Thoracic aorta (tissue), 2 donors: ENCODE results near the gene CDK10. TPM values are rescaled to one million over a fixed set of nuclear protein-coding genes. Genes with fewer than 3 reads are reported as not detected.
A peak's percentile ranks its signal among the peaks of the same experiment; 100 is the strongest.

Experiments
- ATAC-seq: fragments of 150-250 bp; one replicate; pipeline ENCODE4 v1.8.0; 2017; ENCODE audit warnings: low read depth; ENCODE audit not compliant: insufficient number of reproducible peaks, low FRiP score
- DNase-seq: peaks from one replicate; pipeline ENCODE4 v3.0.0-alpha.2; 2020; ENCODE audit warnings: low spot score
- H3K27ac ChIP-seq, 2 donors: fragments of 200-600 bp; sonication (generic); 1 replicate in 1 of 2; 2 replicates in 1 of 2; pipeline ENCODE4 v1.5.1; 2016; ENCODE audit warnings: mild to moderate bottlenecking in 2 of 2, moderate library complexity in 2 of 2
- H3K27me3 ChIP-seq: fragments of 200-600 bp; sonication (generic); replicated peaks from 2 replicates; pipeline ENCODE4 v1.6.0; 2016; ENCODE audit warnings: mild to moderate bottlenecking; ENCODE audit not compliant: insufficient read depth
- H3K36me3 ChIP-seq: fragments of 200-600 bp; sonication (generic); one replicate; pipeline ENCODE4 v1.5.1; 2016
- H3K4me1 ChIP-seq, 2 donors: fragments of 200-600 bp; sonication (generic); 1 replicate in 1 of 2; 2 replicates in 1 of 2; pipeline versions ENCODE4 v1.5.1 to v1.6.0; 2016; ENCODE audit warnings: low read depth in 2 of 2, mild to moderate bottlenecking in 1 of 2; ENCODE audit not compliant: control insufficient read depth in 1 of 2
- H3K4me3 ChIP-seq: fragments of 200-600 bp; sonication (generic); 2 replicates; pipeline ENCODE4 v1.5.1; 2016; ENCODE audit warnings: mild to moderate bottlenecking
- H3K9me3 ChIP-seq: fragments of 200-600 bp; sonication (generic); 2 replicates; pipeline ENCODE4 v1.5.1; 2016
- CTCF ChIP-seq: fragments of 200-600 bp; sonication (generic); IDR thresholded peaks from one replicate; pipeline ENCODE4 v1.5.1; 2019; ENCODE audit warnings: antibody characterized with exemption
- total RNA-seq, 2 donors: library from RNA; depleted of rRNA; stranded (reverse); fragments of >200 nt; gene quantifications; one replicate each; pipeline versions ENCODE4 v1.1.0 to v1.2.3, GENCODE V29; 2016

The CDK10 gene
- total RNA-seq, 2 donors from 2014 or later: 20.3 to 35.2 TPM

- TF ChIP-seq CTCF: no peak
- Histone ChIP-seq H3K4me3 (peak overlapping the region; percentile 86), H3K4me1 (peaks cover 9 to 20% of the 10 kb centered on the region in 2 donors), H3K9me3 (no peaks in the 10 kb centered on the region), H3K27me3 (no peaks in the 10 kb centered on the region), H3K36me3 (no peaks in the 10 kb centered on the region), H3K27ac (peak overlapping the region; percentile 69 to 74)
- no peak for ATAC-seq
- DNase-seq: no peak
Observed at GRCh38 chr16:89700649-89701424, 14.3 kb downstream of the CDK10 start.

- ATAC-seq: peak; percentile 29
- no peak for TF ChIP-seq CTCF
Observed at GRCh38 chr16:89701425-89702406, 15.2 kb downstream of the CDK10 start, which contains the start of gene SPATA2L. Gene SPATA2L (minus strand): TSS chr16:89701705. CDS start chr16:89701232, 473 bp downstream.

GRCh38 chr16:89704281-89704680 lies 17.8 kb downstream of the CDK10 start:
- DNase-seq (no peak), ATAC-seq (no peak)
- no peaks in the 10 kb centered on the region for H3K27me3 ChIP-seq
- H3K4me1 ChIP-seq: peaks cover 9 to 20% of the 10 kb centered on the region in 2 donors
- no peaks in the 10 kb centered on the region for H3K36me3 ChIP-seq
- no peak for TF ChIP-seq CTCF
- no peaks in the 10 kb centered on the region for H3K9me3 ChIP-seq
- no peak overlapping the region for H3K27ac ChIP-seq
- no peak overlapping the region for H3K4me3 ChIP-seq

More at GRCh38 chr16:89701425-89702406, 15.2 kb downstream of the CDK10 start, which contains the start of gene SPATA2L:
- Histone ChIP-seq H3K27me3 (no peaks in the 10 kb centered on the region), H3K9me3 (no peaks in the 10 kb centered on the region), H3K36me3 (no peaks in the 10 kb centered on the region), H3K27ac (peak within 1 kb of the TSS; percentile 69 to 74), H3K4me3 (peak within 1 kb of the TSS; percentile 86), H3K4me1 (peaks cover 9 to 20% of the 10 kb centered on the region in 2 donors)
- DNase-seq: no peak

GRCh38 chr16:89705006-89705405 lies 18.5 kb downstream of the CDK10 start:
- no peak for TF ChIP-seq CTCF
- ATAC-seq: no peak
- Histone ChIP-seq H3K4me3 (no peak overlapping the region), H3K9me3 (no peaks in the 10 kb centered on the region), H3K27me3 (no peaks in the 10 kb centered on the region), H3K4me1 (peaks cover 6 to 16% of the 10 kb centered on the region in 2 donors), H3K36me3 (no peaks in the 10 kb centered on the region), H3K27ac (no peak overlapping the region)
- no peak for DNase-seq
